Activated CD4-positive, alpha-beta T cell treated with anti-CD3 and anti-CD28 coated beads, Interleukin-2, amount 50 U/mL, for 24 hours (primary cell): ENCODE data around the gene TRIM52.
A peak's percentile ranks its signal among the peaks of the same experiment; 100 is the strongest.
"Not testable (repeated sequence)": the region's sequence is repeated elsewhere in the genome, so short reads cannot be mapped to it uniquely, and the experiment has no call there.

Source experiments
- DNase-seq, 2 donors: peaks; one replicate each; pipeline ENCODE4 v3.0.0-alpha.2; 2020; ENCODE audit warnings: low read depth in 1 of 2, low spot score in 1 of 2

Gene TRIM52

DNA sequence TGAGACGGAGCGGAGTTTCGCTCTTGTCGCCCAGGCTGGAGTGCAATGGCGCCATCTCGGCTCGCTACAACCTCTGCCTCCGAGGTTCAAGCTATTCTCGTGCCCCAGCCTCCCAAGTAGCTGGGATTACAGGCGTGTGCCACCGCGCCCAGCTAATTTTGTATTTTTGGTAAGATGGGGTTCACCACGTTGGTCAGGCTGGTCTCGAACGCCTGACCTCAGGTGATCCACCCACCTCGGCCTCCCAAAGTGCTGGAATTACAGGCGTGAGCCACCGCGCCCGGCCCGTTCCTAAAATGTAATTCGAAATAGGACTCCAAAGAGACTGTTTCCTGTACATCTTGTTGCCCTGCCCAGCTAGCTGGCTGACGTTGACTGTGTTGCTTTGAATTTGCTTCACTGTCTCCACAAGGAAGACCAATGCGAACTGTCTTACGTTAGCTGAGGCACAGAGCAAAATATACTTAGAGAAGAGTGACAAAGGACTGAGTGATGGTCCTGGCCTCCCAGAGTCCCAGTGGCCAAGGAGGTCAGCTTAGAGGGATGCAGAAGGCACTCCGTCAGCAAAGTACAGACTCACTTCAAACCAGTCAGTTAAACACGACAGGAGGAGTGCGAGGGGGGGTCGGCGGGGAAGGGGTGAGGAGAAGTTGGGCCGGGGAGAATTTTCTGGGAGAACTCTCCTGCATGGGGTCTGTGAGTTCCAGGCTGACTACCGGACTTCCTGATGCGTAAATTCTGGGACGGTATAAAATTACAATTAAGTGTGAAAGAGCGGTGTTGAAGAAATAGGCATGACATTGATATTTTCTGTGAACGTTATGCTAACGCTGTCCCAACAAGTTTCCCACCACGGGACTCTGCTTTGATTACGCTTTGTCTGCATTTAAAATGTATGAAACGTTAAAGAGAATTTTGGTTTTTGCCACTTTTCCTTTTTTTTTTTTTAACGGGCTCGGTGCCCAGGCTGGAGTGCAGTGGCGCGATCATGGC lies 44.6 kb downstream of the TRIM52 start:
- DNase-seq: no peak

DNA sequence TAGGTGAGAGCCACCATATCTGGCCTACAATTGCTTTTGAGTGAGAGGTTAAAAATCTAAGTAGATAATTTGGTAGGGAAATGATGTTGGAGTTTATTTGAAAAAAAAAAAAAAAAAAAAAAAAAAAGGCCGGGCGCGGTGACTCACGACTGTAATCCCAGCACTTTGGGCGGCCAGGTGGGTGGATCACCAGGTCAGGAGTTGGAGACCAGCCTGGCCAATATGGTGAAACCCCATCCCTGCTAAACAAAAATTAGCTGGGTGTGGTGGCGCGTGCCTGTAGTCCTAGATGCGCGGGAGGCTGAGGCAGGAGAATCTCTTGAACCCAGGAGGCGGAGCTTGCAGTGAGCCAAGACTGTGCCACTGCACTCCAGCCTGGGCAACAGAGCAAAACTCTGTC lies 46.7 kb downstream of the TRIM52 start:
- DNase-seq: not testable (repeated sequence)

DNA sequence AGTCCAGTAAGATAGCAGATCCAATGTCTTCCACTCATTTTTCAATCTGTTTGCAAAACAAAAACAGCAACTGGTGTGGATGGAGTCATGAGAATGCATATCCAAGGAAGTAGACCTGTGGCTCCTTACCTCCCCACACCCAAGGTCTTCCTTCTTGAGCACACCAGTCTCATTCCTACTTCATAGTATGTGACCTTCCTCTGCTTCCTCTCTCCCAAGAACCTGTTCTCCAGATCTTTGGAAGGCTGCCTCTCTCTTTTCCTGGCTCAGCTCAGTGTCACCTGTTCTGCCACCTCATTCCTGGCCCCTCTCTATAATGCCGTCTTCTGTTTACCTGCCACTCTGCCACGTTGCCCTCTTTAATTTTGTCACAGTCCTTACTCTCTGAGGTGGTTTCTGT lies 48.0 kb downstream of the TRIM52 start:
- DNase-seq: no peak

DNA sequence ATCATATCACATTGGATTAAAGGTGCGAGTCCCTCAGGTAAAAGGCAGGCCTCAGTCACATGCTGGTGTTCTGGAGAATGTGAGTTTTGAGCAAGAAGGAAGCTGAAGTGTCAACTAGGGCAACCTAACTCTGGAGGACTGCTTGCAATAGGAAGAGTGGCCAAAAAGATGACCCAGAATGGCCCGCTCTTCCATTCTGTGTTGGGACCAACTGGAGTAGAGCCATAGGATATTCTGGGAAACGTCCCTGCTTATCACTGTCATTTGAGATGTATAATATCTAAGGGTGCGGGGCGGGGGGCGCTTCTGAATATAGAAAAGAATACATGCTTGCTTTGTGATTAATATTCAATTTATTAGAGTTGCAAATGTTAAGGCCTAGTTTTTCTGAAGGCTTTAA lies 48.9 kb downstream of the TRIM52 start:
- DNase-seq: no peak

DNA sequence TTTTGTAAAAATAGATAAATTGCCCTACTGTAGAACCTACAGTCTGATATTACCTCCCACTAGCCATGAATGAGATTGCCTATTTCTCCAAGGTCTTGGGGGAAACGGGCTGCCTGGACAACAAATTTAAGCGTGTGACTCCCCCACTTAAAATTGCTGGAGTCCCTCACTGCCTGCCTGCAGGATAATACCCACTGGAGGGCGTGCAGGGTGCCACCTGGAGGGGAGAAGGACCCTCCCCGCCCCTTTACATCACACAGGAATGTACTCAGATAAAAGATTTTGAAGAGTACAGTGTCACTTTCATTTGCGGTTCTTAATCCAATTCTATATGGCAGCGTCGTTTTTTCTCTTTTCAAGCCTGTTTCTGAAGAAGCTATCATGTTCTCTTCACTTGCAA lies 49.7 kb downstream of the TRIM52 start:
- DNase-seq: no peak

DNA sequence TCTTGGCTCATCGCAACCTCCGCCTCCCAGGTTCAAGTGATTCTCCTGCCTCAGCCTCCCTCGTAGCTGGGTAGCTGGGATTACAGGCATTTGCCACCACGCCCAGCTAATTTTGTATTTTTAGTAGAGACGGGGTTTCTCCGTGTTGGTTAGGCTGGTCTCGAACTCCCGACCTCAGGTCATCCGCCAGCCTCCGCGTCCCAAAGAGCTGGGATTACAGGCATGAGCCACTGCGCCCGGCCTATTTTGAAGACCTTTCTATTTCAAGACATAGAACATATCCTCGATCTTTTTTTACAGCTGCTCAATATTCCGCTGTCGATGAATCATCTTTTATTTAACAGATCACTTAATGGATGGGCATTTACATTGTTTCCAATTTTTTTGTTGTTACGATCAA lies 50.2 kb downstream of the TRIM52 start:
- DNase-seq: not testable (repeated sequence)

DNA sequence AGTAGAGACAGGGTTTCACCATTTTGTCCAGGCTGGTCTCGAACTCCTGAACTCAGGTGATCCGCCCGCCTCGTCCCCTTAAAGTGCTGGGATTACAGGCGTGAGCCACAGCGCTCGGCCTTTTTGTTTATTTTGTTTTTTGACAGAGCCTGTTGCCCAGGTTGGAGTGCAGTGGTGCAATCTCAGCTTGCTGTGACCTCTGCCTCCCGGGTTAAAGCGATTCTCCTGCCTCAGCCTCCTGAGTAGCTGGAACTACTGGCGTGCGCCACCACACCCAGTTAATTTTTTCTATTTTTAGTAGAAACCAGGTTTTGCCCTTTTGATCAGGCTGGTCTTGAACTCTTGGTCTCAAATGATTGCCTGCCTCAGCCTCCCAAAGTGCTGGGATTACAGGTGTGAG lies 50.8 kb downstream of the TRIM52 start:
- not testable (repeated sequence) for DNase-seq

DNA sequence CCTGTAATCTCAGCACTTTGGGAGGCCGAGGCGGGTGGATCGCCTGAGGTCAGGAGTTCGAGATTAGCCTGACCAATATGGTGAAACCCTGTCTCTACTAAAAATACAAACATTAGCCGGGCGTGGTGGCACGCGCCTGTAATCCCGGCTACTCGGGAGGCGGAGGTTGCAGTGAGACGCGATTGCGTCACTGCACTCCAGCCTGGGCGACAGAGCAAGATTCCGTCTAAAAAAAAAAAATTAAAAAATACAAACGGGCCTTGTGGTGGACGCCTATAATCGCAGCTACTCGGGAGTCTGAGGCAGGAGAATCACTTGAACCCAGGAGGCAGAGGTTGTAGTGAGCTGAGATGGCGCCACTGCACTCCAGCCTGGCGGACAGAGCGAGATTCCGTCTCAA lies 51.9 kb downstream of the TRIM52 start:
- not testable (repeated sequence) for DNase-seq

DNA sequence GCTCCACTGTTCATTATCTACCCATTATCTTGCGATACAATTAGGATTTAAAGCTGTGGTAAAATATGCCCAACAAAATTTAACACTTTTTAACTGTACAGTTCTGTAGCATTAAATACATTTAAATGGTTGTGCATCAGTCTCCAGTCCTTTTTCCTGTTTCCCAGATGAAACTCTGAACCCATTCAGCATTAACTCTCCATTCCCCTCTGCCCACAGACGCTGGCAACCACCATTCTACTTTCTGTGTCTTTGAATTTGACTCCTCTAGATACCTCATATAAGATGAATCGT lies 53.0 kb downstream of the TRIM52 start:
- DNase-seq: no peak

DNA sequence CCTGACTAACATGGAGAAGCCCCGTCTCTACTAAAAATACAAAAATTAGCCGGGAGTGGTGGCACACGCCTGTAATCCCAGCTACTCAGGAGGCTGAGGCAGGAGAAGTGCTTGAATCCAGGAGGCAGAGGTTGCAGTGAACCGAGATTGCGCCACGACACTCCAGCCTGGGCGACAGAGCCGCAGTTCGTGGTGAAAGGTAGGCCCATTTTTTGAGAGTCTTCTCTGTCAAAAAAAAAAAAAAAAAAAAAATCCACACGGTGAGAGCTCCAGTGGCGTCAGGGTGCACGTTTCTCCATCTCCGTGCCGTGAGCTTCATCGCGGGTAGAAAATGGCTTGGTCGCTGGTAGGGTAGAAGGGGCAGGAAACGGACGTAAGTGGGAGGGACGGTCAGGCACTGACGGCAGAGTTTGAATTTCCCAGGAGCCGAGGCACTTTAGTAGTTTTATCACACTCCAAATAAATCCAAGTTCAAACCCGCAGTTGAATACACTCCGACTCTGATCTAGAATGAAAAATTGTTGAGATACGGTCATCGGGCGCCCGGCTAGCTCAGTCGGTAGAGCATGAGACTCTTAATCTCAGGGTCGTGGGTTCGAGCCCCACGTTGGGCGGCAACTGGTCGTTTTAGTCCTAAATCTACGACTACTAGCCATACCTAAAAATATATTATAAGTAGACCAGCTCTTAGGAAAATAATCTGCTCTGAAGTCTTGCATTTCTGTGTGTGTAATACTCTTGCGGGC lies 53.6 kb downstream of the TRIM52 start:
- peak; percentile 86 to 90 for DNase-seq

DNA sequence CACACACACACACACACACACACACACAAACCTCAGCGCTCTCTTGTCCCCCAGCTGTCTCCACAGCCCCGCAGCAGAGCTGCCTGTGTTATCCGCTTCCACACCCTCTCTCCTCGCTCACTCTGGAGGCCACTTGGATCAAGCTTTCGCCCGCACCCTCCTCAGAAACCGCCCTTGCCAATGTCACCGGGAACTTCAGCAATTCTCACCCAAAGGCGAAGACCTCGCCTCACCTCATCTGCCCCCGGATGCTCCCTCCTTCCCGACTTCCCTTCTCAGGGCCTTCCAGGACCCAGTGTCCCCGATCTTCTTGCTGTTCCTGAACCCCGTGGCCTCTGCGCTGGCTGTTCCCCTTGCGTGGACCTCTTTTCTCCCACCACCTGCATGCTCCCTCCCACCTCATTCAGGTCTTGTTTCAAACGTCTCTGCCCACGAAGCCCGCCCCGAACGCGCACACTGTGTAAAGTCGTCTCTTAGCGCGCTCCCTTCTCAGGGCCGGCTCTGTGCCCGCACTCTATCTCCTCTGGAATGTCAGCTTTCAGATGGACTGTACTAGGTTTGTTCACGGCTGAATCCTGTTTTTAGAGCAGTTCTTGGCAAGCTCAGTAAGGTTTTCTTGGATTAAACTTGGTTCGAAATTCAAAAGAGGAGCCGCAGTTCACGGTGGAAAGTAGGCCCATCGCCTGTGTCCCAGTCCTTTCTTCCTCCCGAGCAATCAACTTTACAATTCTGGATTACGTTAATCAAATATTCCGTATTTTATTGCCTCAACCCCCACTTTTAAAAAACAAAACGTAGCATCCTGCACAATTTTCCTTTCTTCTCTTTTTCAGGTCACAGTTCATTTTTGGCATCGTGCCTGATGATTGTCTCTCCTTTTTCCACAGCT lies 54.9 kb downstream of the TRIM52 start:
- no peak for DNase-seq
